ENCODE measurements around the gene TMEM234. TPM values are rescaled to one million over a fixed set of nuclear protein-coding genes. Genes with fewer than 3 reads are reported as not detected.
A peak's percentile ranks its signal among the peaks of the same experiment; 100 is the strongest.

The TMEM234 gene
- total and polyA plus RNA-seq, 2 of the 13 experiments (the other 11 are each of a cell fraction or from before 2014, with no cell fraction given): 6.1 to 9.0 TPM

- peak; percentile 63; the same call in 1 of the 2 replicates for TF ChIP-seq GABPB1 (CRISPR knock-in tag; IDR thresholded peaks at IDR 0.05)
- no peak for TF ChIP-seq TMF1 (CRISPR knock-in tag; IDR thresholded peaks at IDR 0.05; ENCODE audit: low read depth)
- no peak for TF ChIP-seq BHLHE40 (IDR thresholded peaks at IDR 0.05; ENCODE audit: low read length)
- no peak for TF ChIP-seq PCBP1 (IDR thresholded peaks at IDR 0.05; ENCODE audit: borderline replicate concordance, low read depth, low read length)
- TF ChIP-seq SCMH1 (CRISPR knock-in tag; IDR thresholded peaks at IDR 0.05; ENCODE audit: borderline replicate concordance): no peak
- no peak for TF ChIP-seq ZNF660 (CRISPR knock-in tag; IDR thresholded peaks at IDR 0.05; ENCODE audit: borderline replicate concordance, low read depth)
- no peak for TF ChIP-seq ZNF652 (CRISPR knock-in tag; IDR thresholded peaks at IDR 0.05; ENCODE audit: borderline replicate concordance, low read depth)
- no peak for TF ChIP-seq ZKSCAN8 (CRISPR knock-in tag; IDR thresholded peaks at IDR 0.05; ENCODE audit: borderline replicate concordance)
- no peak for TF ChIP-seq ZNF468 (CRISPR knock-in tag; IDR thresholded peaks at IDR 0.05)
- no peak for TF ChIP-seq ZNF382 (CRISPR knock-in tag; IDR thresholded peaks at IDR 0.05; ENCODE audit: borderline replicate concordance)
- 0 out of 2 replicates have a peak, but pooled peaks have one; percentile 19 for TF ChIP-seq ZNF563 (CRISPR knock-in tag; IDR thresholded peaks at IDR 0.05)
- TF ChIP-seq CCDC6 (CRISPR knock-in tag; IDR thresholded peaks at IDR 0.05): no peak
- TF ChIP-seq HNRNPUL1 (IDR thresholded peaks at IDR 0.05; ENCODE audit: low read depth, low read length): no peak
- peak; percentile 23; the same call in 1 of the 2 replicates for TF ChIP-seq MED1 (CRISPR knock-in tag; IDR thresholded peaks at IDR 0.05)
- TF ChIP-seq ZZZ3 (CRISPR knock-in tag; IDR thresholded peaks at IDR 0.05; ENCODE audit: borderline replicate concordance): 0 out of 2 replicates have a peak, but pooled peaks have one; percentile 44
- TF ChIP-seq ZFP62 (CRISPR knock-in tag; IDR thresholded peaks at IDR 0.05): no peak
- TF ChIP-seq ZNF136 (CRISPR knock-in tag; IDR thresholded peaks at IDR 0.05; ENCODE audit: low read depth): no peak; the same call in 1 of the 2 replicates
- no peak for TF ChIP-seq KMT2A (CRISPR knock-in tag; IDR thresholded peaks at IDR 0.05)
- no peak for TF ChIP-seq CENPX (CRISPR knock-in tag; IDR thresholded peaks at IDR 0.05)
- no peak for TF ChIP-seq ZHX2 (IDR thresholded peaks at IDR 0.05; ENCODE audit: low read depth)
- TF ChIP-seq ZHX2 (CRISPR knock-in tag; IDR thresholded peaks at IDR 0.05; ENCODE audit: borderline replicate concordance): 0 out of 2 replicates have a peak, but pooled peaks have one; percentile 33
- no peak for TF ChIP-seq ZFP36L2 (CRISPR knock-in tag; IDR thresholded peaks at IDR 0.05)
- TF ChIP-seq PLRG1 (conservative IDR thresholded peaks at IDR 0.05): no peak
- TF ChIP-seq ZNF451 (CRISPR knock-in tag; IDR thresholded peaks at IDR 0.05): peak; percentile 67; the same call in 1 of the 2 replicates
- no peak for TF ChIP-seq ZNF841 (CRISPR knock-in tag; IDR thresholded peaks at IDR 0.05; ENCODE audit: borderline replicate concordance)
- no peak for TF ChIP-seq NR1H2 (CRISPR knock-in tag; IDR thresholded peaks at IDR 0.05; ENCODE audit: borderline replicate concordance, low read depth)
- no peak for TF ChIP-seq HNRNPK (IDR thresholded peaks at IDR 0.05; ENCODE audit: low read depth, low read length, poor library complexity, severe bottlenecking)
Observed at GRCh38 chr1:32241001-32241763, 19.0 kb upstream of the TMEM234 start (continued).
